Testis (tissue), 3 donors: ENCODE data around the gene GGA1. TPM values are rescaled to one million over a fixed set of nuclear protein-coding genes. Genes with fewer than 3 reads are reported as not detected.

ENCODE experiments used
- DNase-seq: peaks from one replicate; pipeline ENCODE4 v3.0.0-alpha.2; 2019
- H3K27ac ChIP-seq, 2 donors: fragments of 200-600 bp; sonication (generic); one replicate each; pipeline ENCODE4 v1.5.1; 2019
- H3K27me3 ChIP-seq: fragments of 200-600 bp; sonication (generic); one replicate; pipeline ENCODE4 v1.5.1; 2019
- H3K36me3 ChIP-seq: fragments of 200-600 bp; sonication (generic); one replicate; pipeline ENCODE4 v1.5.1; 2017; ENCODE audit warnings: low read depth; ENCODE audit errors: missing control alignments
- H3K4me1 ChIP-seq: fragments of 200-600 bp; sonication (generic); one replicate; pipeline ENCODE4 v1.5.1; 2019
- H3K4me3 ChIP-seq, 2 donors: fragments of 200-600 bp; sonication (generic); one replicate each; pipeline ENCODE4 v1.5.1; 2017 to 2019
- H3K9me3 ChIP-seq: fragments of 200-600 bp; sonication (generic); one replicate; pipeline ENCODE4 v1.5.1; 2017
- POLR2A ChIP-seq: fragments of 450-650 bp; IDR thresholded peaks from one replicate; pipeline ENCODE4 v1.6.1; 2017; ENCODE audit warnings: antibody characterized with exemption, mild to moderate bottlenecking, moderate library complexity
- WGBS, 2 donors: methylation state at CpG; one replicate each; pipeline ENCODE4 v1.1.5; 2018; 5-methylcytosine and 5-hydroxymethylcytosine counted together
- intact Hi-C: fragments of 100-400 bp; cut with DNase I; formaldehyde crosslinking; loops from one replicate; pipeline ENCODE4 v1.15.1; 2023; ENCODE audit warnings: low total_unique reads
- polyA plus RNA-seq: library from polyadenylated mRNA; stranded (reverse); fragments of 350-450 nt; fragmentation: Illumina TruSeq; extraction: RNeasy Lipid Tissue Mini Kit (QIAGEN cat#74804); gene quantifications from one replicate; pipeline ENCODE4 v1.2.3, GENCODE V29; 2014; ENCODE audit warnings: low read depth, low replicate concordance; ENCODE audit not compliant: insufficient read depth
- total RNA-seq, 2 donors: library from RNA; depleted of rRNA; stranded (reverse); fragments of >200 nt; gene quantifications; one replicate each; pipeline ENCODE4 v1.2.3, GENCODE V29; 2016
- TF ChIP-seq, protein P1 (sequence below), 3 experiments: fragments of 450-650 bp in 2 of 3; fragments of 200-600 bp in 1 of 3; sonication (generic) in 1 of 3; IDR thresholded peaks; one replicate each; pipeline ENCODE4 v1.5.1; 2016 to 2019; ENCODE audit warnings: antibody characterized with exemption in 3 of 3, mild to moderate bottlenecking in 2 of 3, moderate library complexity in 1 of 3

Gene GGA1
- total and polyA plus RNA-seq, 3 donors from 2014 or later = 274 to 359 (median 354) TPM

GRCh38 chr22:37627121-37627520 lies 18.5 kb downstream of the GGA1 start:
- no peak for DNase-seq
- 55 to 58% methylated on average over 5 to 7 of the region's 7 CpGs for WGBS, 2 donors
- Histone ChIP-seq H3K4me3 (no peak overlapping the region), H3K9me3 (no peaks in the 10 kb centered on the region), H3K27ac (peak overlapping the region in 1 of 2 donors; percentile 66), H3K36me3 (no peaks in the 10 kb centered on the region), H3K4me1 (peaks cover 6% of the 10 kb centered on the region), H3K27me3 (no peaks in the 10 kb centered on the region)
- TF ChIP-seq, protein P1, sequence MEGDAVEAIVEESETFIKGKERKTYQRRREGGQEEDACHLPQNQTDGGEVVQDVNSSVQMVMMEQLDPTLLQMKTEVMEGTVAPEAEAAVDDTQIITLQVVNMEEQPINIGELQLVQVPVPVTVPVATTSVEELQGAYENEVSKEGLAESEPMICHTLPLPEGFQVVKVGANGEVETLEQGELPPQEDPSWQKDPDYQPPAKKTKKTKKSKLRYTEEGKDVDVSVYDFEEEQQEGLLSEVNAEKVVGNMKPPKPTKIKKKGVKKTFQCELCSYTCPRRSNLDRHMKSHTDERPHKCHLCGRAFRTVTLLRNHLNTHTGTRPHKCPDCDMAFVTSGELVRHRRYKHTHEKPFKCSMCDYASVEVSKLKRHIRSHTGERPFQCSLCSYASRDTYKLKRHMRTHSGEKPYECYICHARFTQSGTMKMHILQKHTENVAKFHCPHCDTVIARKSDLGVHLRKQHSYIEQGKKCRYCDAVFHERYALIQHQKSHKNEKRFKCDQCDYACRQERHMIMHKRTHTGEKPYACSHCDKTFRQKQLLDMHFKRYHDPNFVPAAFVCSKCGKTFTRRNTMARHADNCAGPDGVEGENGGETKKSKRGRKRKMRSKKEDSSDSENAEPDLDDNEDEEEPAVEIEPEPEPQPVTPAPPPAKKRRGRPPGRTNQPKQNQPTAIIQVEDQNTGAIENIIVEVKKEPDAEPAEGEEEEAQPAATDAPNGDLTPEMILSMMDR (IDR thresholded peaks at IDR 0.05) = no peak
- TF ChIP-seq POLR2A = no peak
- intact Hi-C loops = no loop called here

DNA sequence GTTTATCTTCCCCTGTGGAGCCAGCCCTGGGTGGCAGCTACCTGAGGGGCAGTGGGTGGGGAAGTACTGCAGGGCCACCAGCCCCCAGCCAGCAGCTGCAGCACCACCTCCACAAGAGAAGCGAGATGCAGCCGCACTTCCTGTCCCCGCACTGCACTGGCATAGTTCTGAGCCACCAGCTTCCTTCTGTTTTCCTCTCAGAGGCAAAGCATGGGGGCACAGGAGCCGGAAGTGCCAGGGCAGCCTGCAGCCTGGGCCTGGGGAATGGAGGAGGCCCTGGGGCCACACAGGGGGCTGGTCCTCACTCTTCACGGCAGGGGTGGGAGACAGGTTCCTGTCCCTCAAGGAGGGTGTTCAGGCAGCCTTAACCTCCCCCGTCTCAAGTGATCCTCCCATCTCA lies 18.9 kb downstream of the GGA1 start:
- H3K9me3 ChIP-seq = no peaks in the 10 kb centered on the region
- H3K4me1 ChIP-seq = peaks cover 7% of the 10 kb centered on the region
- H3K27ac ChIP-seq = peak overlapping the region in 1 of 2 donors; percentile 66
- H3K36me3 ChIP-seq = no peaks in the 10 kb centered on the region
- no peak overlapping the region for H3K4me3 ChIP-seq
- no peak for TF ChIP-seq POLR2A
- TF ChIP-seq, protein P1 (IDR thresholded peaks at IDR 0.05) = no peak
- H3K27me3 ChIP-seq = no peaks in the 10 kb centered on the region
- intact Hi-C loops = no loop called here
- 69 to 75% methylated on average over 2 to 6 of the region's 6 CpGs for WGBS, 2 donors
- DNase-seq = no peak

DNA sequence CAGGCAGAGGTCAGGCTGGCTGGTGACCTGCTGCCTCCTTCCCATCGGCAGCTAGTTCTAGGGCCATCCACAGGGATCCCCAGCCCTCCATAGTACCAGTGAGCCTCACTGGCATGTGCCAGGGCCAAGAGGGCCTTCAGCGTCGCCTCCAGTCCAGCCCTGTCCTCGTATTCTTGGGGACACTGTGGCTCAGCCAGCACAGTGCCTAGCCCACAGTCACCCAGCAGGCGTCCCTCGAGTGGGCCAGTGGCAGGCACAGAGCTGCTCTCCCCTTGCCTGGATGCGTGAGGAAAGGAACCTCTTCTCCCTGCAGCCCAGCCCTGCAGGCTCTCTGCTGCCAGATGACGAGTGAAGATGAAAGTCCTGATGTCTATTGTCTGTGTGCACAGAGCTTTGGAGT lies 20.2 kb downstream of the GGA1 start:
- no peaks in the 10 kb centered on the region for H3K27me3 ChIP-seq
- H3K9me3 ChIP-seq = no peaks in the 10 kb centered on the region
- intact Hi-C loops = no loop called here
- H3K4me1 ChIP-seq = peaks cover 19% of the 10 kb centered on the region
- H3K27ac ChIP-seq = no peak overlapping the region
- H3K36me3 ChIP-seq = no peaks in the 10 kb centered on the region
- TF ChIP-seq, protein P1 (IDR thresholded peaks at IDR 0.05) = no peak
- no peak overlapping the region for H3K4me3 ChIP-seq
- WGBS, 2 donors = 87 to 88% methylated on average over 8 of the region's 8 CpGs
- DNase-seq = no peak

DNA sequence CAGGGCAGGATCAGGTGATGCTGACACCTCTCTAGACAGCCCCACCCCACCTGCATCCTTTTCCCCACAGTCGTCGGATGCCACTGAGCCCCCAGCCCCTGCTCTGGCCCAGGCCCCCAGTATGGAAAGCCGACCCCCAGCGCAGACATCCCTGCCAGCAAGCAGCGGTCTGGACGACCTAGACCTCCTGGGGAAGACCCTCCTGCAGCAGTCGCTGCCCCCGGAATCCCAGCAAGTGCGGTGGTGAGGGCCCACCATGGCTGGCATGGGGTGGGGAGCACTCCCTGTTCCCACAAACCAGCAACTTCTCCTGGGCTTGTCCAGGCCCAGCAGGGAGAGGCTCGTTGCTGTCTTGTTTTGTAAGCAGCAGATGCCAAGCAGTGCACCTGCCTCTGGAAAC lies 21.3 kb downstream of the GGA1 start:
- TF ChIP-seq POLR2A = no peak
- TF ChIP-seq, protein P1 (IDR thresholded peaks at IDR 0.05) = no peak
- WGBS, 2 donors = 72 to 86% methylated on average over 2 to 10 of the region's 10 CpGs
- no peak overlapping the region for H3K27ac ChIP-seq
- peaks cover 30% of the 10 kb centered on the region for H3K4me1 ChIP-seq
- no peaks in the 10 kb centered on the region for H3K27me3 ChIP-seq
- no peaks in the 10 kb centered on the region for H3K9me3 ChIP-seq
- no peak overlapping the region for H3K4me3 ChIP-seq
- intact Hi-C loops = no loop called here
- no peaks in the 10 kb centered on the region for H3K36me3 ChIP-seq
- no peak for DNase-seq

- intact Hi-C loops = no loop called here
- Histone ChIP-seq H3K27me3 (no peaks in the 10 kb centered on the region), H3K27ac (no peak overlapping the region), H3K4me1 (peaks cover 37% of the 10 kb centered on the region), H3K36me3 (no peaks in the 10 kb centered on the region), H3K9me3 (no peaks in the 10 kb centered on the region), H3K4me3 (no peak overlapping the region)
- TF ChIP-seq, protein P1 (IDR thresholded peaks at IDR 0.05) = no peak
- TF ChIP-seq POLR2A = no peak
- WGBS, 2 donors = 86 to 91% methylated on average over 9 of the region's 9 CpGs
- no peak for DNase-seq
Observed at GRCh38 chr22:37630839-37631435, 22.3 kb downstream of the GGA1 start.
